ENCODE data around the gene MAP2K3.

DNA sequence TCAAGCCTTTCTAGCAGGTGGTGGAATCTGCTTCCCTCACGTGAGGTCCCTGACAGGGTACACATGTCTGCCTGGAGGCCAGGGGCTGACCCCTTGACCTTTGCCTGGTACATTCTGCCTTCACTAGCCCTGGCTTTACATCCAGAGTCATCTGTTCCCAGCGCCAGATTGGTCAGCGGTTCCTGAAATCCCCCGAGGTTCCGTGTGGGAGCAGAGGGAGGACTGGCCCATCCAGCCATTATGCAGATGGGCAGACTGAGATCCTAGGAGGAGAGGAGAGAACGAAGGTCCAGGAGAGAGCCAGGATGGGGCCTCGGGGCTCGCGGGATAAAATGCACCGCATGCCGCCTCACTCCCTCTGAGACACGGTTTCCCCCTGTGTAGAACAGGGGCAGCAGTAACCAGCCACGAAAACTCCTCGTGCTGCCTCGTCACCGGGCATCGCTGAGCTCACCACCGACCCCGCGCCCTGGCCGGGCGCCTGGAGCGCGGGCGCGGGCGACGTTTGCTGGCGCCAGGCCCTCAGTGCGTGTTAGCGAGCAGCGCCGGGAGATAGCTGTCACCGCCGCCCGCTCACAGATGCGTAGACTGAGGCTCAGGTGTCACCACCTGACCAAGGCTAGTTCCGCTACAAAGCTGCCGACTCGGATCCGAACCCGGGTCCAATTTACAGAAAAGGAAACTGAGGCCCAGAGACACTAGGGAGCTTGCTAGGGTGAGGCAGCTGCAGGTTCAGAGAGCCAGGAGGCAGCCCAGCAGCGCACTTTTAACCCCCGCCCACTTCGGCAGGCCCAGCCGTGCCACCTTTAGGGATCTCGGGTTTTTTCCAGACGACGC lies 811 bp upstream of the MAP2K3 start:
- TF ChIP-seq, protein P1, sequence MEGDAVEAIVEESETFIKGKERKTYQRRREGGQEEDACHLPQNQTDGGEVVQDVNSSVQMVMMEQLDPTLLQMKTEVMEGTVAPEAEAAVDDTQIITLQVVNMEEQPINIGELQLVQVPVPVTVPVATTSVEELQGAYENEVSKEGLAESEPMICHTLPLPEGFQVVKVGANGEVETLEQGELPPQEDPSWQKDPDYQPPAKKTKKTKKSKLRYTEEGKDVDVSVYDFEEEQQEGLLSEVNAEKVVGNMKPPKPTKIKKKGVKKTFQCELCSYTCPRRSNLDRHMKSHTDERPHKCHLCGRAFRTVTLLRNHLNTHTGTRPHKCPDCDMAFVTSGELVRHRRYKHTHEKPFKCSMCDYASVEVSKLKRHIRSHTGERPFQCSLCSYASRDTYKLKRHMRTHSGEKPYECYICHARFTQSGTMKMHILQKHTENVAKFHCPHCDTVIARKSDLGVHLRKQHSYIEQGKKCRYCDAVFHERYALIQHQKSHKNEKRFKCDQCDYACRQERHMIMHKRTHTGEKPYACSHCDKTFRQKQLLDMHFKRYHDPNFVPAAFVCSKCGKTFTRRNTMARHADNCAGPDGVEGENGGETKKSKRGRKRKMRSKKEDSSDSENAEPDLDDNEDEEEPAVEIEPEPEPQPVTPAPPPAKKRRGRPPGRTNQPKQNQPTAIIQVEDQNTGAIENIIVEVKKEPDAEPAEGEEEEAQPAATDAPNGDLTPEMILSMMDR (IDR thresholded peaks at IDR 0.05): peak in 1 of 4 experiments; percentile 4
- TF ChIP-seq POLR2A (IDR thresholded peaks at IDR 0.05): no peak
